HepG2 (cell line): ENCODE data around the gene ALS2. TPM values are rescaled to one million over a fixed set of nuclear protein-coding genes. Genes with fewer than 3 reads are reported as not detected.

Experiments used
- ARNT ChIP-seq: fragments of 450-650 bp; IDR thresholded peaks from 2 replicates; pipeline ENCODE4 v1.6.1; 2017
- BRCA1 ChIP-seq: sonication (generic); formaldehyde crosslinking; IDR thresholded peaks from 2 replicates; pipeline ENCODE4 v1.4.0; 2020; ENCODE audit warnings: missing genetic modification reagents
- EP300 ChIP-seq, 3 experiments: sonication (generic) in 1 of 3; formaldehyde crosslinking in 1 of 3; IDR thresholded peaks; 2 replicates each; pipeline versions ENCODE4 v1.5.1 to v1.6.1; 2011 to 2020; ENCODE audit warnings: low read depth in 2 of 3, low read length in 2 of 3, borderline replicate concordance in 1 of 3, improper control_type of control experiment in 1 of 3, mild to moderate bottlenecking in 1 of 3, missing genetic modification reagents in 1 of 3, moderate library complexity in 1 of 3
- FLYWCH1 ChIP-seq: sonication (generic); formaldehyde crosslinking; IDR thresholded peaks from 2 replicates; pipeline ENCODE4 v1.8.1; 2023; ENCODE audit warnings: mild to moderate bottlenecking, missing genetic modification reagents
- FOXO1 ChIP-seq: sonication (generic); formaldehyde crosslinking; IDR thresholded peaks from 2 replicates; pipeline ENCODE4 v1.4.0; 2020; ENCODE audit warnings: missing genetic modification reagents
- HMG20B ChIP-seq: conservative IDR thresholded peaks from 2 replicates; pipeline ENCODE4 v1.6.1; 2016; ENCODE audit warnings: missing genetic modification reagents, missing compliant biosample characterization
- MED8 ChIP-seq: sonication (generic); formaldehyde crosslinking; IDR thresholded peaks from 2 replicates; pipeline ENCODE4 v1.8.1; 2023; ENCODE audit warnings: mild to moderate bottlenecking, missing genetic modification reagents; ENCODE audit not compliant: insufficient replicate concordance
- PAWR ChIP-seq: sonication (generic); formaldehyde crosslinking; IDR thresholded peaks from 2 replicates; pipeline ENCODE4 v1.4.0; 2020; ENCODE audit warnings: missing genetic modification reagents, mild to moderate bottlenecking, borderline replicate concordance
- RXRA ChIP-seq: sonication (generic); formaldehyde crosslinking; IDR thresholded peaks from 2 replicates; pipeline ENCODE4 v1.5.1; 2020; ENCODE audit warnings: missing genetic modification reagents
- STAG1 ChIP-seq: sonication (generic); formaldehyde crosslinking; IDR thresholded peaks from 2 replicates; pipeline ENCODE4 v1.4.0; 2020; ENCODE audit warnings: missing genetic modification reagents
- THYN1 ChIP-seq: sonication (generic); formaldehyde crosslinking; IDR thresholded peaks from 2 replicates; pipeline ENCODE4 v1.8.1; 2023; ENCODE audit warnings: low read depth, mild to moderate bottlenecking, moderate library complexity, missing genetic modification reagents, borderline replicate concordance
- ZNF225 ChIP-seq: sonication (generic); formaldehyde crosslinking; IDR thresholded peaks from 2 replicates; pipeline ENCODE4 v1.4.0; 2020; ENCODE audit warnings: mild to moderate bottlenecking, missing genetic modification reagents
- ZNF441 ChIP-seq: sonication (generic); formaldehyde crosslinking; IDR thresholded peaks from 2 replicates; pipeline ENCODE4 v1.7.0; 2021; ENCODE audit warnings: missing genetic modification reagents, borderline replicate concordance
- ZNF501 ChIP-seq: sonication (generic); formaldehyde crosslinking; IDR thresholded peaks from 2 replicates; pipeline ENCODE4 v1.5.1; 2020; ENCODE audit warnings: mild to moderate bottlenecking, moderate library complexity, missing genetic modification reagents
- ZNF564 ChIP-seq: sonication (generic); formaldehyde crosslinking; IDR thresholded peaks from 2 replicates; pipeline ENCODE4 v1.8.1; 2023; ENCODE audit warnings: mild to moderate bottlenecking, missing genetic modification reagents
- ZNF713 ChIP-seq: sonication (generic); formaldehyde crosslinking; IDR thresholded peaks from 2 replicates; pipeline ENCODE4 v1.4.0; 2020; ENCODE audit warnings: mild to moderate bottlenecking, missing genetic modification reagents
- ZNF776 ChIP-seq: sonication (generic); formaldehyde crosslinking; IDR thresholded peaks from 2 replicates; pipeline ENCODE4 v1.4.0; 2020; ENCODE audit warnings: mild to moderate bottlenecking, missing genetic modification reagents
- polyA plus RNA-seq, 8 experiments: library from polyadenylated mRNA; depleted of rRNA in 3 of 8; stranded (reverse) in 7 of 8; unstranded in 1 of 8; fragments of >200 nt; fragmentation: Illumina TruSeq in 4 of 8; extraction: Trizol in 4 of 8; gene quantifications; 2 replicates each; pipeline versions ENCODE4 v1.2.1 to v1.2.3, GENCODE V29; 2011 to 2016; ENCODE audit warnings: low read depth in 4 of 8, missing spikeins in 1 of 8, mixed read lengths in 1 of 8; ENCODE audit not compliant: insufficient read depth in 1 of 8
- total RNA-seq, 5 experiments: library from RNA; depleted of rRNA; stranded (reverse); fragments of >200 nt; fragmentation: Illumina TruSeq; extraction: Trizol; gene quantifications; 2 replicates each; pipeline ENCODE4 v1.2.3, GENCODE V29; 2016; ENCODE audit warnings: low read depth in 1 of 5
- TF ChIP-seq, protein P1 (sequence below): sonication (generic); formaldehyde crosslinking; IDR thresholded peaks from 2 replicates; pipeline ENCODE4 v1.5.1; 2020; ENCODE audit warnings: mild to moderate bottlenecking, missing genetic modification reagents, moderate library complexity
- TF ChIP-seq, protein P2 (sequence below): sonication (generic); formaldehyde crosslinking; conservative IDR thresholded peaks from 2 replicates; pipeline ENCODE4 v1.4.0; 2020; ENCODE audit warnings: missing genetic modification reagents
- TF ChIP-seq, protein P3 (sequence below): sonication (generic); formaldehyde crosslinking; IDR thresholded peaks from 2 replicates; pipeline ENCODE4 v1.8.1; 2023; ENCODE audit warnings: missing genetic modification reagents, mild to moderate bottlenecking, borderline replicate concordance
- TF ChIP-seq, protein P4 (sequence below): conservative IDR thresholded peaks from 2 replicates; pipeline ENCODE4 v1.6.1; 2018; ENCODE audit warnings: missing genetic modification reagents

ALS2 gene
- total and polyA plus RNA-seq, 2 of the 13 experiments (the other 11 are each of a cell fraction or from before 2014, with no cell fraction given) = 12.7 to 19.3 TPM

DNA sequence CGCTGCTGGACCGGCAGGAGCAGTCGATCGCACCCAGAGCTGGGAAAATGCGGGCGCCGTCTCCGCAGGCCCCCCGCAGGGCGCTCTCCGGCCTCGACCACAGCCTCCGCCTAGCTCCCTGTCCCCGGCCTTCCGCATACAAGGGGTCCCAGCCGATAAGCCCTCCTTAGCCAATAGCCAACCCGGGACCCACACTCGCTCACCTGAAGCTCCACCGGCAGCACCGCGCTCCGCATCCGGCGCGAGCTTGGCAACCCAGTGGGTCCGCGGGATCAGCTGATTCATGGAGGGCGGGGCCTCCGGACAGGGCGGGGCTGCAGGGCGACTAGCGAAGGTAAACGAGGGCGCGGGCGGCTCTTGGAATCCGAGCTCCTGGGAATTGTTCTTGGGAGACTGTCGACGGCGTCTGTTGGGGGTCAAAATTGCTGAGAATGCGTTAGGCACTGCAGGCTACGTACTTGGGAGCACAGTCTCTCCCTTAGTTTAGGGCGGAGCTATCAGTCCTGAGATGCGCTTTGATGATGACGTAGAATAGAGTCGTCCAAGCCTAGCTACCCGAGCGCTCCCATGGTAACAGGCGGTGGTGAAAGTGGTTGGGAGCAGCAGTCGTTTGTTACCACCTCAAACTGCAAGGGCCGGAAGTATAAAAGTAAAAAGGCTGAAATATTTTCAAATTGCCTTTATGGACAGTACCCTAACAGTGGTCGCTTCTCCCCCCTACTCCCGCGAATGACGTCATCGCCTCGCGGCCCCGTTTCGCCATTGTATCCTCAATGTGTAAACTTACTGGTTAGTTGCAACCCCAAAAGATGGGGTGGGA is at the start of gene ALS2 (continued):
- TF ChIP-seq, protein P1, sequence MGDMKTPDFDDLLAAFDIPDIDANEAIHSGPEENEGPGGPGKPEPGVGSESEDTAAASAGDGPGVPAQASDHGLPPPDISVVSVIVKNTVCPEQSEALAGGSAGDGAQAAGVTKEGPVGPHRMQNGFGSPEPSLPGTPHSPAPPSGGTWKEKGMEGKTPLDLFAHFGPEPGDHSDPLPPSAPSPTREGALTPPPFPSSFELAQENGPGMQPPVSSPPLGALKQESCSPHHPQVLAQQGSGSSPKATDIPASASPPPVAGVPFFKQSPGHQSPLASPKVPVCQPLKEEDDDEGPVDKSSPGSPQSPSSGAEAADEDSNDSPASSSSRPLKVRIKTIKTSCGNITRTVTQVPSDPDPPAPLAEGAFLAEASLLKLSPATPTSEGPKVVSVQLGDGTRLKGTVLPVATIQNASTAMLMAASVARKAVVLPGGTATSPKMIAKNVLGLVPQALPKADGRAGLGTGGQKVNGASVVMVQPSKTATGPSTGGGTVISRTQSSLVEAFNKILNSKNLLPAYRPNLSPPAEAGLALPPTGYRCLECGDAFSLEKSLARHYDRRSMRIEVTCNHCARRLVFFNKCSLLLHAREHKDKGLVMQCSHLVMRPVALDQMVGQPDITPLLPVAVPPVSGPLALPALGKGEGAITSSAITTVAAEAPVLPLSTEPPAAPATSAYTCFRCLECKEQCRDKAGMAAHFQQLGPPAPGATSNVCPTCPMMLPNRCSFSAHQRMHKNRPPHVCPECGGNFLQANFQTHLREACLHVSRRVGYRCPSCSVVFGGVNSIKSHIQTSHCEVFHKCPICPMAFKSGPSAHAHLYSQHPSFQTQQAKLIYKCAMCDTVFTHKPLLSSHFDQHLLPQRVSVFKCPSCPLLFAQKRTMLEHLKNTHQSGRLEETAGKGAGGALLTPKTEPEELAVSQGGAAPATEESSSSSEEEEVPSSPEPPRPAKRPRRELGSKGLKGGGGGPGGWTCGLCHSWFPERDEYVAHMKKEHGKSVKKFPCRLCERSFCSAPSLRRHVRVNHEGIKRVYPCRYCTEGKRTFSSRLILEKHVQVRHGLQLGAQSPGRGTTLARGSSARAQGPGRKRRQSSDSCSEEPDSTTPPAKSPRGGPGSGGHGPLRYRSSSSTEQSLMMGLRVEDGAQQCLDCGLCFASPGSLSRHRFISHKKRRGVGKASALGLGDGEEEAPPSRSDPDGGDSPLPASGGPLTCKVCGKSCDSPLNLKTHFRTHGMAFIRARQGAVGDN (CRISPR knock-in tag) = peak; percentile 92
- TF ChIP-seq, protein P2, sequence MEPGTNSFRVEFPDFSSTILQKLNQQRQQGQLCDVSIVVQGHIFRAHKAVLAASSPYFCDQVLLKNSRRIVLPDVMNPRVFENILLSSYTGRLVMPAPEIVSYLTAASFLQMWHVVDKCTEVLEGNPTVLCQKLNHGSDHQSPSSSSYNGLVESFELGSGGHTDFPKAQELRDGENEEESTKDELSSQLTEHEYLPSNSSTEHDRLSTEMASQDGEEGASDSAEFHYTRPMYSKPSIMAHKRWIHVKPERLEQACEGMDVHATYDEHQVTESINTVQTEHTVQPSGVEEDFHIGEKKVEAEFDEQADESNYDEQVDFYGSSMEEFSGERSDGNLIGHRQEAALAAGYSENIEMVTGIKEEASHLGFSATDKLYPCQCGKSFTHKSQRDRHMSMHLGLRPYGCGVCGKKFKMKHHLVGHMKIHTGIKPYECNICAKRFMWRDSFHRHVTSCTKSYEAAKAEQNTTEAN (CRISPR knock-in tag) = no peak
- TF ChIP-seq HMG20B (CRISPR knock-in tag) = no peak; the same call in 1 of the 2 replicates
- TF ChIP-seq FLYWCH1 = no peak
- TF ChIP-seq STAG1 (CRISPR knock-in tag) = peak; percentile 23
- peak; percentile 50; the same call in 1 of the 2 replicates for TF ChIP-seq FOXO1 (CRISPR knock-in tag)
- no peak; the same call in 1 of the 2 replicates for TF ChIP-seq BRCA1 (CRISPR knock-in tag)
- TF ChIP-seq ZNF564 (CRISPR knock-in tag) = peak; percentile 26
- TF ChIP-seq RXRA (CRISPR knock-in tag) = peak; percentile 84
- peak; percentile 84; the same call in 1 of the 2 replicates for TF ChIP-seq ZNF776 (CRISPR knock-in tag)
- TF ChIP-seq THYN1 (CRISPR knock-in tag) = peak; percentile 78; the same call in 1 of the 2 replicates
- no peak for TF ChIP-seq ZNF225
- TF ChIP-seq PAWR (CRISPR knock-in tag) = no peak
- TF ChIP-seq ARNT = no peak
- peak; percentile 80; the same call in 1 of the 2 replicates for TF ChIP-seq ZNF501 (CRISPR knock-in tag)
- TF ChIP-seq, protein P3, sequence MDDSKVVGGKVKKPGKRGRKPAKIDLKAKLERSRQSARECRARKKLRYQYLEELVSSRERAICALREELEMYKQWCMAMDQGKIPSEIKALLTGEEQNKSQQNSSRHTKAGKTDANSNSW = no peak
- no peak for TF ChIP-seq ZNF713 (CRISPR knock-in tag)
- TF ChIP-seq MED8 (CRISPR knock-in tag) = peak; percentile 45
- peak; percentile 94 for TF ChIP-seq ZNF441 (CRISPR knock-in tag)
- TF ChIP-seq EP300 (IDR thresholded peaks at IDR 0.05; ENCODE audit: low read depth in 2 of 2, low read length in 2 of 2) = peak in 1 of 2 experiments; percentile 77; a peak in 2 of 4 replicates
- TF ChIP-seq EP300 (CRISPR knock-in tag; IDR thresholded peaks at IDR 0.05; ENCODE audit: borderline replicate concordance) = peak; percentile 61
- TF ChIP-seq, protein P4, sequence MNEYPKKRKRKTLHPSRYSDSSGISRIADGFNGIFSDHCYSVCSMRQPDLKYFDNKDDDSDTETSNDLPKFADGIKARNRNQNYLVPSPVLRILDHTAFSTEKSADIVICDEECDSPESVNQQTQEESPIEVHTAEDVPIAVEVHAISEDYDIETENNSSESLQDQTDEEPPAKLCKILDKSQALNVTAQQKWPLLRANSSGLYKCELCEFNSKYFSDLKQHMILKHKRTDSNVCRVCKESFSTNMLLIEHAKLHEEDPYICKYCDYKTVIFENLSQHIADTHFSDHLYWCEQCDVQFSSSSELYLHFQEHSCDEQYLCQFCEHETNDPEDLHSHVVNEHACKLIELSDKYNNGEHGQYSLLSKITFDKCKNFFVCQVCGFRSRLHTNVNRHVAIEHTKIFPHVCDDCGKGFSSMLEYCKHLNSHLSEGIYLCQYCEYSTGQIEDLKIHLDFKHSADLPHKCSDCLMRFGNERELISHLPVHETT (CRISPR knock-in tag) = no peak; the same call in 1 of the 2 replicates
